Stimulated activated CD8-positive, alpha-beta memory T cell treated with anti-CD3 and anti-CD28 coated beads, Interleukin-7, amount 100 ng/mL, for 48 hours (primary cell): ENCODE measurements around the gene PDIA5.
"Not testable (repeated sequence)": the region's sequence is repeated elsewhere in the genome, so short reads cannot be mapped to it uniquely, and the experiment has no call there.

Experiments used
- DNase-seq, 2 donors: peaks; one replicate each; pipeline ENCODE4 v3.0.0-alpha.2; 2020; ENCODE audit warnings: low read depth in 1 of 2; ENCODE audit errors: extremely low read depth in 1 of 2

Gene PDIA5

DNA sequence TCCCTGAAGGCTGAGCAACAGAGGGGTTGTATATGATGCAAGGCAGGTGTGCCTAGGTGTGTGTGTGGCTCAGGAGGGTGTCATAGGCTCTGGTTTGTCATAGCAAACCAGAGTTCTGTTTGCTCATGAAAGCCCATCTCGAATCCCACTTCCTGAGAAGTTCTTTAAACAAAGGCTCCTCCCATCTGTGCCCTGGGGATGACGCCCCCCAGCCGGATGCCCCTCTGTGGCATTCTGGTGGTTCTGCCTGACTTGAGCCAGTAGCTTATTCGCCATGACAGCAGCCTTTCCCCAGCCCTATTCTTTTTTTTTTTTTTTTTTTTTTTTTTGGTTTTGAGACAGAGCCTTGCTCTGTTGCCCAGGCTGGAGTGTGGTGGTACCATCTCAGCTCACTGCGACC, 45.4 kb downstream of the PDIA5 start:
- DNase-seq, result no peak

DNA sequence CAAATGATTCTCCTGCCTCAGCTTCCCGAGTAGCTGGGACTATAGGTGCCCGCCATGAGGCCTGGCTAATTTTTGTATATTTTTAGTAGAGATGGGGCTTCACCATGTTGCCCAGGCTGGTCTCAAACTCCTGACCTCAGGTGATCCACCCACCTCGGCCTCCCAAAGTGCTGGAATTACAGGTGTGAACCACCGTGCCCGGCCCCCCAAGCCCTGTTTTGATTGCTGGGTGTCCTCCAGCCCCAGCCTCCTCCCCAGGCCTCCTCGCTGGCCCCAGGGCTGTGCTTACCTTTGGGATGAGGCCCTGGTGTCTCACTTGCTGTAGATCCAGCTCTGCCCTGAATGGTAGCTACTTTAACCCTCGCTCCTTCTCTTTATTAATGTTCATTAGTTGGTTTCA, 45.8 kb downstream of the PDIA5 start:
- not testable (repeated sequence) for DNase-seq

DNA sequence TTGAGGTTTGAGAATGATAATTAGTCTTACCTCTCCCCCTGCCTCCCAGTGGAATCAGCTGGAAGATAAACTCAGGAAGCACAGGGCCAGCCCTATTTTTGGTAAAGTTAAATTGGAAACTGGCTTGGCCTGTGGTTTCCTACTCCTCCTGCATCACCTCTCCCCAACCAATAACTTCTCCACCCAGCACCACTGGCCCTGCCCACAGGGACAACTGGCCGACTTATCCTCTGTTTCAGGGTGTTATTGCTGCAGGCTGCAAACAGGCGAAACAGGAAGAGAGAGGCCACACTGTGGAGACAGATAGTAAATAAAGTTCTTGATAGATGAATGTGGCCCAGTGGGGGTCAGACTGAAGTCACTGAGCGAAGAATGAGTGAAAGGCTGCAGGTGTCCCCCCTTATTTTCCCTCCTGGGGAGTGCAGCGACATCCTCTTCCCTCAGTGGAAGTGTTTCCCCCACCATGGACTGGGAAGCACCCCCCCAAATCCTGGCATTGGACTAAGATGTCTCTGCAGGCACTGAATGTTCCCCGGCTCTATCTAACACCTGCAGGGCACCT, 47.1 kb downstream of the PDIA5 start:
- DNase-seq, result no peak

DNA sequence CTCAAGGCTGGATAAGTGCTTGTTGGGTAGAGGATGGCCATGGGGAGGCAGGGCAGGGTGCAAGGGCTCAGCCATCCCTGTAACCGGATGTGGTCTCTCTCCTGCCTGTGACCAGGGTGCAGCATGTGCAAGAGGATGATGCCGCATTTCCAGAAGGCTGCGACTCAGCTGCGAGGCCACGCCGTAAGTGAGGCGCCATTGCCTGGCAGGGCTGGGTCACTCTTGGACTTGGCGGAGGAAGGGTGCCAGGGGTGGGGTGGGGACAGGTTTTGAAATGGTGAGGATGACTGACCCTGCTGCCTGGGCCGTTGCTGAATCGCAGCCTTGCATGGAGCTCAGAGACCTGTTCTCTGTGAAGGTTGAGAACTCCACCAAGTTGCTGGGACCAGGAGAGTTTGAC, 49.3 kb downstream of the PDIA5 start:
- no peak for DNase-seq

DNA sequence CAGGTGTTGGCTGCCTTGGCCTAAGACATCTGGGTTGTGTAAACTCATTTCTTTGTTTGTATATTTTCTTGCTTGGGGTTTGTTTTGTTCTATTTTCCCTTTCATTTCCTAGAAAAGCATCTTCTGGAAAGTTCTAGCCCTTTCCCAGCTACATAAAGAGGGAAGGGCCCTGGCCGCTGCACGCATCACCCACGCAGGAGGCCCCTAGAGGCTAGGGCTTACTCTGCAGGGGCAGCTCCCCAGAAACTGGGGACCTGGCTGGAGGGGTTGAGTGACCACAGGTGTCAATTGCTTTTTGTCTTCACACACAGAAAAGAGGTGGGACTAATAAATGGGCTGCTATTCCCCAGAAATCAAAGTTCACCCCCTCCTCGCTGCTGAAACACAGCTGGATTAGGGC, 52.6 kb downstream of the PDIA5 start:
- no peak for DNase-seq

DNA sequence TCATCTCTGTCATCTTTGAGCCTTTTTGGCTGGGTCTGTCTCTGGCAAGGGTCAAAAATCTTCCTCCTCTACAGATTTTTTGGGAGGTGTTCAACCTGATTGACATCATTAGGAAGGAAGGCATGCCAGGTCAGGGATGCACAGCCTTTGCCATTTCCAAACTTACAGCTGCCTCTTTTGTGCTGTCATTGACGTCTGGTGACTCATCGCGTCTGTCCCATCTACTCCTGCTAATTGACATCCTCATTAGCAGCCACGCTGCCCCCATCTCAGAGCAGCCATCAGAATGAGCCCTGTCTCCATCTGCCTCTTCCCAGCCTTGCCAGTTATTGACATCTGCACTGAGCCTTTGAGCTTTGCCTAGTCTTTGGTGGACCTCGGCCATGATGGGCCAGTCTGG, 53.0 kb downstream of the PDIA5 start:
- DNase-seq, result no peak

DNA sequence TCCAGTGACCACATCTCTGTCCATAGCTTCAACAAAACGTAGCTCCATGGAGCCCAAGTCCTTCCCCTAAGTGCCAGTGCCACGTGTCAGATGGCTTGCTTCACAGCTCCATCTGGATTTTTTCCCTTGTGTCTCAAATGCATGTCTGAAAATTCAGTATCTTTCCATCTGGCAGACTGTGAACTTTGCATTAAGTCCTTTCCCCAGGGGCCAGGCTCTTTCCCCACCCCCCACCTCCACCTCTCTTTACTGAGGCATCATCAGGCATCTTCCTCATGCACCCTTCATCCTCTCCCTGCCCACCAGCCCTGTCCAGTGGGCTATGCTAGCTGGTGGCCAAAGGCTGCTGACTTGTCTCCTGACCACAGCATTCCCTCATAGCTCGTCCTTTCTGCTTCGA, 53.7 kb downstream of the PDIA5 start:
- DNase-seq, result no peak

DNA sequence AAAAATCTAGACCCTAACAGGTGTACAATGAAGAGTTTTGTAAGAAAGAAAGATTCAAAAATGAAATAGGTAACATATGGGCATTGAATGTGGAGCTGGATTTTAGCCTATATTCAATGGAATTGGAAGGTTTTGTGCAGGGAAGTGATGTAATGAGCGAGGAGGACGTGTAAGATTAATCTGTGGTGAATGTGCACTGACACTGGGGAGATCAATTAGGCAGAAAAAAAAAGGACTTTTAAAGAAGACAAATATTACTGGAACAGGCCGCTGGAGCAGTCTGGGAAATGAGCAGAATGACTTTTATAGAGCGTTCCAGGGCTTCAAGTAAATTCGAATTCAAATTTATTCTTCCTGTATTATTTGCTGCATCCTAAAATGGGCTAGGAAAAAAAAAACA, 55.2 kb downstream of the PDIA5 start:
- no peak for DNase-seq

DNA sequence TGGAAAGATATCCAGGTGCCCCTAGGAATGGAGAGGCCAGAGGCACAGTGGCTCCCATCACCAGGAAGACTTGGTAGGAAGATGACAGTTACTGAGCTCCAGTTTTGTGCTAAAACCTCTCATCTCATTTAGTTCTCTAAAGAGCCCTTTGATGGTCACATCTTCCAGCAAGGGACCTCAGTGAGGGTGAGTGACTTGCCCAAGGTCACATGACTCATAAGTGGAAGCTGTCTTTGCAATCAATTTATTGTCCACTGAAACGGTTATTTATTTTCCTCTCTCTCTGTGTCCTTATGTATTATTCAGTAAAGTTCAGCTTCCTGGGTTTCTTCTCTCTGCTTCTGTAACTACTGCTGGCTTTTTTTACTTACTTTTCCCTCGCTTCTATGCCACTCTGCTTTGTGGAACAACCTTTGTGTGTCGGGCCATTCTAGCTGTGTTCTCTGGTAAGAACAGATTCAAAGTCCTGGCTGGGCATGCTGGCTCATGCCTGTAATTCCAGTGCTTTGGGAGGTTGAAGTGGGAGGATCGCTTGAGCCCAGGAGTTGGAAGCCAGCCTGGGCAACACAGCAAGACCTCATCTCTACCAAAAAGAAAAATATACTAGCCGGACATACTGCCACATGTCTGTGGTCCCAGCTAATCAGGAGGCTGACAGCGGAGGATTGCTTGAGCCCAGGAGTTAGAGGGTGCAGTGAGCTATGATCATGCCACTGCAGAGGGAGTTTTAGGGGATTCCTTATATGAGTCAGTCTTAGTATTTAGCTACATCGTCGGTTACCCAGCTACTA, 55.9 kb downstream of the PDIA5 start:
- DNase-seq, result no peak

DNA sequence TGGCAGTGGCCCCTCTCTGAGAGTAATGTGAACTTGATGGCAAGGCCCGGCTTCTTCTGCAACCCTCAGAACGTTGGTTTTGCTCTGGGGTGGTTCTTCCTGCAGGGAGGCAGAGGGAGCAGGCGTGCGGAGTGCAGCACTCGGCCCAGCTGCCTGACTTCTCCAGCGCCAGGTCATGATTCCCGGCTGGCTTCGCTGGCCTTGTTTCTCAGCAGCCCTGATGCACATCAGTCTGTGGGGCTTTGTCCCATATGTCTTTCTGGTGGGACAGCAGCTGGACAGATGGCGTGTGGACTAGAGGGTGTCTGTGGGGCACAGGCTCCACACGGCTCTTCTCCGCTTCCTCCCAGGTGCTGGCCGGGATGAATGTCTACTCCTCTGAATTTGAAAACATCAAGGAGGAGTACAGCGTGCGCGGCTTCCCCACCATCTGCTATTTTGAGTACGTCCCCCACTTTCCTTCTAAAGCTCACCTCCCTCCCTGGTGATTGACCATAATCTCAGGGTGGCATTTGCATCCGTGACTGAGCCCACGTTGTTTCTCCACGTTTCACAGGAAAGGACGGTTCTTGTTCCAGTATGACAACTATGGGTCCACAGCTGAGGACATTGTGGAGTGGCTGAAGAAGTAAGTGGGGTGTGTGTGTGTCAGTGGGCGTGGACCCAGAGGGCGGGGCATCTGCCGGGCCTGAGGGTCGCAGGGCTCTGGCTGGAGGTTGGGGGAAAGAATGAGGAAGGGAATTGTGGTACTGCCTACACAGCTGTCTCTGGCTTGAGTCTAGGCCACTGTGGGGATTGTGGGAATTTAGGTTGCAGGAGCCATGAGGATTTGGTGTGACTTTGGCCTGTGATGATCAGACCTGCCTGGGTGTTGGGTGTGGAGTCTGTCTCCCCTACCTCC, 57.1 kb downstream of the PDIA5 start:
- DNase-seq, result no peak

DNA sequence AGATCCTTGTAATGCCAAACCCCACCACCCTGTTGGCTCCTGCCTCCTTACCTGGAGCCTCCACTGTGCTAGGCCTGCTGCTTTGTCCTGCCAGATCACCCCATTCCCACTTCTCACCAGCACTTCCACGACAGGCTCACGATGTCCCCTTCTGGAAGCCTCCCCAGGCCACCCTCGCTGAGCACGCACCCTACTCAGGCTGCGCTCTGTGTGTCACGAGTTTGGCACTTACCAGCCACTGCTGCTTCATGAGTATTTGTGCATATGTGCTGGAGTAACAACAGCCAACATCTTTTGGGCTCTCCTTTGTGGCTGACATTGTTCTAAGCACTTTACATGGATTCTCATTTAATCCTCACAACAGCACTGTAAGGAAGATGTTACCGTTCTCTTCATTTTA, 58.1 kb downstream of the PDIA5 start:
- no peak for DNase-seq

DNA sequence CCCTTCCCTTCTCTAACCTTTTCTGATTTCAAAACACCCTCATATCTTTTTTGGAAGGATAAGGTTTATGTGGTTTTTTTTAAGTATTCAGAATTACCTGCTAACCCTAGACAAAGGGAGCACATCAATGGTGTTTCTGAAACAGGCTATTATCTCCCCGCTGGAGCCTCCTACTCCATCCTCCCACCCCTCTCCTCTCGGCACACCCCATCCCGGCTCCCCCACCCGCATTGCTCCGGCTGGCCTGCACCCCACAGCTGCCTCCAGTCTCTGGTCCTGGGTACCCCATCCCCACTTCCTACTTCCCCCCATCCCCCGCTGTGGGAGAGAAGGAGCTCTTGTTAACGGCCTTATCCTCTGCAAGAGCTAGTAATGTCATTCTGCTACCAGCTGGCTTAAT, 59.2 kb downstream of the PDIA5 start:
- DNase-seq, result no peak

DNA sequence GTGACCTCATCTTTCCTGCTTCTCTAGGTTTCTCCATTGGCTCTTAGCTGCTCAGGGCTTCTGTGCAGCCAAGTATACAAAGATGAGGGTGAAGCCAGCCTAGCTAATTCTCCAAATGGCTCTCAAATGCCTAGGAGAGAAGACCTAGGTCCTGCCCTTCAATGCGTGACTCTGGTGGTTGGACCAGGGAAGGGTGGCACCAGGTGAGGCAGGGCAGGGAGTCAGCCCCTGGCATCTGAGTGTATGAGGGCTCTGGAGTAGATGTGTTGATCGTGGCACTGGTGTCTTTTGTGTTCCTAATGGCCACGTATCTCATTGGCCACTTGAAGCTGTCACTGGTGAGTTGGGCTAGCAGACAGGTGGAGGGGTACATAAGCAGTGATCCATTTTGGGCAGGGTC, 59.8 kb downstream of the PDIA5 start:
- DNase-seq, result no peak

DNA sequence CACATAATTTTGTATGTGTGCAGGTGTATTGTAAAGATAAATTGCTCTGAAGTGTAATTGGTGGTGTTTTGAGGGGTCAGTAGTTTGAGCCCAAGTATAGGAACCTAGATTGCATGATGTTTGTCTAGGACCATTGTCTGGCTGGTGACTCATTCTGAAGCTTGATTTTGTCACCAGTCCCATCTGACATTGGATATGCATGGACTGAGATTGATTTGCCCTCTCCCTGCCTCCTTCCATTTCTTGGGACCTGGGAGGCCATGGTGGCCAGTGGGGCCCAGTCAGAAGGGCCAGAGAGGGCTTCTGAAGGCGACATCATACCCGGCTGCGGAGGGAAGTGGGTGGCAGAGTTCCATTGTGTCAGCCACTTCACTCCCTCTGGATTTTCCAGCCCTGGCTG, 62.3 kb downstream of the PDIA5 start:
- no peak for DNase-seq

DNA sequence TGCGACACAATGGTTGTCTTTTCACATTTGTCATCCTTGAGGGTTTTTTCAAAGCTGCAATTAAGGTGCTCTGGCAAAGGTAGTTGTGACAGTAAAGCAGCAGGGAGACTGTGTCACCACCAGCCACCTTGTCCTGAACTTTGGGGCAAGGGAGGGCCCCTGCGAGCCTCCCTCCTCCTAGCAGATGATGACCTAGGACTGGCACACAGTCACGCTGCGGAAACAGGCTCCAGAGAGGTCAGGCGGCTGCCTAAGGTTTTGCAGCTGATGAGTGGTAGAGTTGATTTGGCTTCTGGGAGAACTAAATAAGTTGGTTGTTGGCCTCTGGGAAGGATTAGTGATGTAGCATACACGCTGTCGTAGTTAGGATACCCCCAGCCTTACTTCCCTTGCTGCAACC, 62.7 kb downstream of the PDIA5 start:
- DNase-seq, result no peak

DNA sequence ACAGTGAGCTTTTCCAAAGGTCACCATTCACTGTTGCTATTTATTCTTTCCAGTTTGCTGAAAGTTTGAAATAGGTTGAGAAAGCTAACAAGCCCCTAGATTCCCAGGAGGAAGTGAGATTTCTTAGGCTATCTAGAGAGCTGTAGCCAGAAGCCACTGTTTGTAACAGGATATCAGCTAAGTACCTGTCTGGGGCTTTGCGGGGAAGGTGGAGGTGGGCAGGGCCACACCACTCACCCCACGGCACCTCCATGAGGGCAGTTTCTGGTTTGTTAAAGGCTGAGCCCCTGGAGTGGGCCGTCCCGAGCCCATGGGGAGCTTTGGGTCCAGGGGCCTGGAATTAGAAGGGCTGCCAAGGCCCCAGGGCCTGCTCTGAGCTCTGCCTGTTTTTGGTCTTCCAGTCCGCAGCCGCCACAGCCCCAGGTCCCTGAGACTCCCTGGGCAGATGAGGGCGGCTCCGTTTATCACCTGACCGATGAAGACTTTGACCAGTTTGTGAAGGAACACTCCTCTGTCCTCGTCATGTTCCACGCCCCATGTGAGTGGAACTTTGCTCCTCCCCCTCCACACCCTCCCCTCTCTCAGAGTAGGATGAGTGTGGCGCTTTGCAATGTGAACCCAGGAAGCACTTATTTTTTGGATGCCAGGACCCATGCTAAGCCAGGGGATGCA, 63.4 kb downstream of the PDIA5 start:
- DNase-seq, result no peak

DNA sequence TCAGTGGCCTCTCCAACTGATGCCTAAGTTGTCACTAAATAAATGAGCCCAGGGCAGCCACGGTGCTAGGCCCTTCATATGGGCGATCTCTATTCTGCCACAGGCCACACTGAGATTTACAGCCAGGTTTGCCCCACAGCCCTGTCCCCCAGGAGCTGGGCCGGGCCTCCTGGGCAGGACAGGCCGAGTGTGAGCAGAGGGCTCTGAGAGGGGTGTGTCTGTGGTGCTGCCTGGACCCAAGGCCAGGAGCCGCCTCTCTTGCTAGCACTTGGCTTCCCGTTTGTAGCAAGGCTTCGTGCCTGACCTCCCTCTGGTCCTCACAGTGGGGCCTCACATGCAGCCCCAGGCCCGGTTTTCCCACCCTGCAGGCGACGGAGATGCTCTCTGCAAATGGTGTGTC, 67.8 kb downstream of the PDIA5 start:
- DNase-seq, result no peak

DNA sequence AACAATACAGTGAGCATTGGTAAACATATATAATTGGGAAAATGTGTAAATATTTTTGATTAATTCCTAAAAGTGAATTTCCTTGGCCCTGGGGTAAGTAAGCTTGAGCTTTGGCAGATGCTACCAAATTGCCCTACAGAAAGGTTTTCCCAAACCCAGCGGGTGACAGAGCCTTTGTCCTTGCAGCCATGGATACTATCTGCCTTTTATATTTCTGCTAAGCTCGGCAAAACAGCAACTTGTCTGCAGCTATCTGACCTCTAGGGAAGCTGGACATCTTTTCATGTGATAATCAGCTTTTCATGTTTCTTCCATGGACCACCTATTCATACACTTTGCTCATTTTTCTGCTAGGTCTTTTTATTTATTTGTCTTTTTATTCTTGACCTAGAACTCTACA, 70.2 kb downstream of the PDIA5 start:
- DNase-seq, result no peak

DNA sequence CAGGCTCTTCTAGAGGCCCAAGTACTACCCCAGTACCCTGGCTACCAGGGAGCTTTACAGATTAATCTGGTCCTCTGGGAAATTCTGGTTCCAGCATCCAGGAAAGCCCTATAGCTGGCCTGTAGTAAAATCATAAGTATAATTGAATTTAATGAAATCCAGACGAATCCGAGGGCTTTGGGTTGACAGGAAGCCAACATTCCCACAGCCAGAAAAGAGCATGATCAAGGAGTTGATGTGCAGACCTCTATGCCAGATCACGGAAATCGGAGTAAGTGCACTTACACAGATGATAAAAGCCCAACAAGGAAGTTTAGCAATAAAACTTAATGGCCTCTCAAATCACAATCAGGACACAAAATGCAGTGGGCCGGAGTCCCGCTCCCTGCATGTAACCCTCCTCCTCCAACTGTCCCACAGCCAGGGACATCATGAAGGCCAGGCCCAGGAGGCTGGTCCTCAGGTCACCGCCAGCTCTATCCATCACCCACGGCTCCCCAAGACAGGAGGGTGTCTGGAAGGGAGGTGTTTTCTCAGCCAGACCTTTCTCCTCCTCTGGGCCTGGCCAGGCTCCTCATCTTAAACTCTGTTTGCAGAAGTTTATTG, 72.1 kb downstream of the PDIA5 start:
- no peak for DNase-seq

DNA sequence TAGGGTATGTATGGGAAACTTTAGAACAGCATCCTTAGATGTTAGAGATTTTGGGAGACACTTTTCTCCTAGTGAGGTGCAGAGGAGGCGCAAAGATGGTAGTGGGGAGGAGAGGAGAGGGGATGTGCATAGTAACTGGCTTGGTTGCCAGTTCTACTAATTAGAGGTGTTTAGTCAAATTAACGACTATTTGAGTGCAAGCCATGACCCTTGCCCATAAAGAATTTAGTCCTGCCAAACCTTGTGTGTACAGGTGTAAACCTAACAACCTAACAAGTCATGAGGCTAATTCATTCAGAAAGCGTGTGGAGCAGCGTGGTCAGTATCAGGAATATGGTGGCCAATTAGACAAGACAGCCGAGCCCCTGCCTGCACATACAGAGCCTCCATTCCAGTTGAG, 72.7 kb downstream of the PDIA5 start:
- no peak for DNase-seq

DNA sequence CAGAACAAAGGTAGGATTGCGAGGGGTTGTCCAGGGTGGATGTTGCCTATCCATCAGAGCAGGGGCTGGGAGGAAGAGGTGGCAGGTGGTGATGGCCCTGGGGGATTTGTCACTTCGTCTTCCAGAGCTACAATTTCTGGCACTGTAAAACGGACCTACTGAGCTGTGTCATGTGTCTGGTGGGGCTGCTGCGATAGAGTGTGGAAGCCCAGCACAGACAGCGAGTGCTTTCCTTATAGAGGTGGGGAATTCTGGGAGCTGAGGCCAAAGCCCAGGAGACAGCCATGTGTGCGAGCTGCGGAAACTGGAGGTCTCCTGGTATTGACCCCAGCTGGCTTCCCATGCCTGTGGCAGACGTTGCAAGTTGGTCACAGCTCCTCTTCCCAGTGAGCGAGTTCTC, 73.7 kb downstream of the PDIA5 start:
- no peak for DNase-seq
